GM08714 (cell line): ENCODE results near the gene STAG2.
"Not testable (repeated sequence)": the region's sequence is repeated elsewhere in the genome, so short reads cannot be mapped to it uniquely, and the experiment has no call there.

Source experiments
- H3K4me3 ChIP-seq: fragments of 200-500 bp; sonication (Bioruptor generic); 2 replicates; pipeline ENCODE4 v1.5.1; 2014; ENCODE audit warnings: mild to moderate bottlenecking, low read length, inconsistent platforms
- ZNF274 ChIP-seq: IDR thresholded peaks from 2 replicates; pipeline ENCODE4 v1.6.1; 2012; ENCODE audit warnings: mild to moderate bottlenecking, low read depth, low read length

Gene STAG2

DNA sequence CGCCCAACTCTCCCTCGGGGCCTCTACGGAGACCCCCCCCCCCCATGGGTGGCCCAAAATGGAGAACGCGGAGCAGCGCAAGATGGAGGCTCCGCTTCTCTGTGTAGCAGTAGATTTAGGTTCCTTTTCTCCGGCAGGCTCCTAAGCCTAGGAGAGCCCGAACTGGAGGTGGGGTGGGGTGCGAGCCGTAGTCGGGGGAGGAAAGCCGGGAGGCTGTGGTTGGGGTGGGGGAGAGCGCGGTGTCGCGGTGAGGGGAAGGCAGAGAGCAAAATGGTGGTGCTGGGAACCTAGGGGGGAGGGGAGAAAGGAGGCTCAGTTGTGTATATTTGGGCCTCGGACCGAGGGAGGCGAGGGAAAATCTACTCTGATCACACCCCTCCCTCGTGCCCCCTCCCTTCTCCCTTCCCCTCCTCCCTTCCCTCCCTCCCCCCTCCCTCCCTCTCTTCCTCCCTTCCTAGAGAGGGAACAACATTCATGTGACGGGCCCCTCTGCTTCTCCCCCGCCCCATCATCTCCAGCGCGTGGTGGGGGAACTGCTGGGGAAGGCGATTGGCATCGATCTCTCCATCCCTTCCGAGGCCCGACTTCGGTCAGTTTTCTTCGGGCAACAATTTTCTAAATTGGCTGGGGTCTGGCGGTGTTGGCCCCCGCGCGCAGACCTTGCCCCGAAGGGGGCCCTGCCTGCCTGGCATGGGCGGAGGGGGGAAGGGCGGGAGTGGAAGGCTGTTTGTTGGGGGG, at the start of gene STAG2:
Gene STAG2 (plus strand): TSS at position 439 of the 738 bp plus-strand sequence. CDS start 60,922 bp downstream, outside the sequence.
- H3K4me3 ChIP-seq, result peak within 1 kb of the TSS; percentile 88
- no peak for TF ChIP-seq ZNF274

DNA sequence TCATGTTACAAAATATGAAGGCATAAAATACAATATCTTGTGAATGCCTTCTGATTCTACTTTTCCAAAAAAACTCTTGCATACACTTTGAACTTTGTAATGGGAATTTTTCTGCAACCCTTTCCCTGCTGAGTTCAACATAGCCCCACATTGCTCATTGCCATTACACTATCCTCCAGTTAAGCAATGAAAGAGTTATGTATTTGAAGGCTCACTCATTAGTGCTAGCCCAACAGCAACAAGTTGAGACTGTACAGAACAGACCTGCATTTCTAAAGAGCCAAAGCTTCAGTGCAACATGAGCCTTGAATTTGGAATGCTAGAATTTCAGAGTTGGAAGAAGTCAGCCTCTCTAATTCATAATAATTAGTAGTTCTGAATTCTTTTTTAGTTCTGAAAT, 44.4 kb upstream of the STAG2 start:
- TF ChIP-seq ZNF274, result no peak
- H3K4me3 ChIP-seq, result no peak overlapping the region

GRCh38 chrX:123918106-123918721, 43.3 kb upstream of the STAG2 start:
- no peak overlapping the region for H3K4me3 ChIP-seq
- TF ChIP-seq ZNF274, result no peak

DNA sequence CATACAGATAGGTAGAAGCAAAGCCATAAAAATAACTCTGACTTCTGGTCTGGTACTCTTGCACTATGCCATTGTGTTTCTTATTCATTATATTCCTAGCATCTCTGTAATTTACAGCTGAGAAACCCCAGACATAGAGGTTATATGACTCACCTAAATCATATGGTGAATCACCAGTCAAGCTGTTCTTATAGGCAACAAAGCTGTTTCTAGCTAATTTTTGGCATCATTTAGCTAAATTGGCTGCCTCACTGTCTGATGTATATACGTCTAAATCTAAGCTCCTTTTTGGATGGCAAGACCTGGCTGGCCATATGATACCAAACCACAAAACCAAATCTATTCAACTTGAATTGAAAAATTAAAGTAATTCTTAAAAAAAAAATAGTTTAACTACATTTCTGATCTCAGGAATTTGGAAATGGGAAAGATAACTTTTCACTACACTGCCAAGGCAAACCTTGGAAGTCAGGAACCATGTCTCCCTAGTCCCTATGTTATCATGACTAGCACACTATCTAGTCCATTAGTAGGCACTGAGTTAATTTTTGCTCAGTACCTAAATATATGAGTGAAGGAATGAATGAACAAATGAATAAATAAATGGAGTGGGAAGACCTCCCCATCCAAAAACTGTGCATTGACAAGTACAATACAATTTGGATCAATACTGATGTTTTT, 41.3 kb upstream of the STAG2 start:
- H3K4me3 ChIP-seq, result no peak overlapping the region
- no peak for TF ChIP-seq ZNF274

DNA sequence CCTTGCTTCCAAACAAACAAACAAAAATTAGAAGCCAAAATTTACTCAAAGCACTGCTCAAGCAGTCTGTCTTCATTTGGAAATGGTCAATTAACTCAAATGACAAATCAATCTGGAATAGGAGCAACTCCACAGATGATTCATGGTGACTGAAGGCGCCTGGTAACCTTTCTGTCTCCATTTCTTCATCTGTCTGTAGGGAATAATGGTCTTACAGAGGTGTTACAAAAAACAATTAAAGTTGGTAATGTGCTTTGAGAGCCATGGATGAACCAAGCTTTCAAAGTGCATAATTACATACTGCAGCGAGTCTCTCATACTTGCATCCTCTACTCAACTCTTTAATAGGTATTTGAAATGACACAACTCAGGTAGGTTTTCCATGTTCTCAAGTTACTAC, 38.3 kb upstream of the STAG2 start:
- no peak overlapping the region for H3K4me3 ChIP-seq
- TF ChIP-seq ZNF274, result no peak

GRCh38 chrX:123924186-123924585, 37.3 kb upstream of the STAG2 start:
- no peak for TF ChIP-seq ZNF274
- no peak overlapping the region for H3K4me3 ChIP-seq

GRCh38 chrX:123927845-123928244, 33.7 kb upstream of the STAG2 start:
- no peak overlapping the region for H3K4me3 ChIP-seq
- no peak for TF ChIP-seq ZNF274

DNA sequence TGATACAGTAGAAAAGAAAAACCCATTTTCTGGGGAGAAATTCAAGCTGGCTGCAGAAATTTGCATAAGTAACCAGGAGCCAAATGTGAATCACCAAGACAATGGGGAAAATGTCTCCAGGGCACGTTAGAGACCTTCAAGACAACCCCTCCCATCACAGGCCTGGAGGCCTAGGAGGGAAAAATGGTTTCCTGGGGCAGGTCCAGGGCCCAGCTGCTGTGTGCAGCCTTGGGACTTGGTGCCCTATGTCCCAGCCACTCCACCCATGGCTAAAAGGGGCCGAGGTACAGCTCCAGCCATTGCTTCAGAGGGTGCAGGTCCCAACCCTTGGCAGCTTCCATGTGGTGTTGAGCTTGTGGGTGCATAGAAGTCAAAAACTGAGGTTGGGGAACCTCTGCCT, 29.5 kb upstream of the STAG2 start:
- not testable (repeated sequence) for H3K4me3 ChIP-seq

DNA sequence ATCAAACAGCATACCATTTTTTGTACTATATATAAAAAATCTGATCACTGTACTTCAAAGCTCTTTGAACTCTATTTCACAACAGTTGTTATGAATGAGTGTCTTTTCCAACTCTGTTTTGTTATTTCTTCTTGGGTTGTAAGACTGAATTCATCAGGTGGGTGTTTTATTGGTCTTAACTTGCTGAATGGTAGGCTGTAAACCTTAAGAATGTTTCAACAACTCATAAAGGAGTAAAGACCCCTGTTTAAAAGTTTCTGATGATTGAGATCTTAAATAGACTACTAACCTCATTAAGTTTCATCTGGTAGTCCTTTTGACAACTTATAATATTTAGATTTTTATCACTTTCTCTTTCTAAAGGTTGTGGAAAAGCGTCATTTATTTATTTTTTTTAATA, 18.4 kb upstream of the STAG2 start:
- no peak overlapping the region for H3K4me3 ChIP-seq
- no peak for TF ChIP-seq ZNF274

GRCh38 chrX:123943488-123943887, 18.0 kb upstream of the STAG2 start:
- H3K4me3 ChIP-seq, result no peak overlapping the region

GRCh38 chrX:123949846-123950245, 11.7 kb upstream of the STAG2 start:
- H3K4me3 ChIP-seq, result no peak overlapping the region
- no peak for TF ChIP-seq ZNF274

More at GRCh38 chrX:123943488-123943887, 18.0 kb upstream of the STAG2 start:
- TF ChIP-seq ZNF274, result no peak

GRCh38 chrX:123959281-123960063, 2.0 kb upstream of the STAG2 start:
- TF ChIP-seq ZNF274, result no peak
- H3K4me3 ChIP-seq, result peak overlapping the region; percentile 81

GRCh38 chrX:123960956-123961267, 594 bp upstream of the STAG2 start:
- TF ChIP-seq ZNF274, result no peak
- H3K4me3 ChIP-seq, result peak overlapping the region; percentile 88

GRCh38 chrX:123962006-123962467, 531 bp downstream of the STAG2 start:
- TF ChIP-seq ZNF274, result no peak
- H3K4me3 ChIP-seq, result peak overlapping the region; percentile 88
